COLO668 (cell line): ENCODE data around the gene NMT2.

Experiments used
- DNase-seq: peaks from one replicate; lab custom pipeline; 2025; ENCODE audit not compliant: unreplicated experiment; lab: John Stamatoyannopoulos, UW

Gene NMT2

DNA sequence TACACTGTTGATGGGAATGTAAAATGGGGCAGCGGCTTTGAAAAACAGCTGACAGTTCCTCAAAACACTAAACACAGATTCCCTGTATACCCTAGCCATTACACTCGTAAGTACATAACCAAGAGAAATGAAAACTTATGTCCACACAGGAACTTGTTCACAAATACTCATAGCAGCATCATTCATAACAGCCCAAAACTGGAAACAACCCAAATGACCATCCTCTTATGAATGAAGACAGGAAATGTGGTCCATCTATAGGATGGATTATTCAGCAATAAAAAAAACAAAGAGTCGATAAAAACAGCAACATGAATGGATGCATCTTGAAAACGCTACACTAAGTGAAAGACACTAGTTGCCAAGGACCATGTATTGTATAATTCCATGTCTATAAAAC, 23.7 kb downstream of the NMT2 start:
- no peak for DNase-seq

DNA sequence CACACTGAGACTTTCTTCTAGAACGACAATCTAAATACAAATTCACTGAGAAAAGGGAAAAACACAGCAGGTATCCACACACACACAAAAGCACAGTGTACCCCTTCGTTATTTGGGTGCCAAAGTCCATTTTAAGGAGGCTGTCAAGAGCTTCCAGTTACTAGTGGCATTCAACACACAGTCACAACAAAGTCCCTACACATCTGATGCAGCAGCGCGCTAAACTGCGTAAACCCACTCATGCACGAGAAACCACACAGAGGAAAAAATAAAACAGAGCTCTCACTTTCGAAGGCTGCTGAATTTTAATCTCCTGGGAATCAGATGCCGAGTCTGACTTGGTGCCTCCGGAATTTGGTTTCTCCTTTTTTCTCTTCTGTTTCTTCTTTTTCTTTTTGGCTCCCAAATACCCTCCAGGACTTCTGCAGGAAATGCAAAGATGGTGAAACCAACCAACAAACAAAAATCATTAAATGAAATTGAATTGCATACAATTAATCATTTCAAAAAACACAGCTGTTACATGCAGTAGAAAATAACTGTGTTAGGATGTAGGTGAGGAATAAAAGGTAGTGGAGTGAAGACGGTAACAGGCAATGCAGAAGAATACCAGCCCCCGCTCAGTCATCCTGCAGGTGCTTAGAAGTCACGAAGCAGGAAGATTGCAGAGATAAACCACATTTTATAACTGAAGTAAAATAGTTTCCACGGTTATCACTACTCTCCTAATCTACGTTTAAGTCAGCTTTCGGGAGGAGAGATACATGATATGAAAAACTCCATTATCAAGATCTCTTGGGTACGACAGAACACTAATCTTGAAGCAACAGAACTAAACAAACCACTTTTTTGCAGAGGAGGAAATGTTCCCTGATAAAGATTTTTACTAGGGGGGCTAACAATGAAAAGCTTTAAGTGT, 27.1 kb downstream of the NMT2 start:
- peak; percentile 2 for DNase-seq

DNA sequence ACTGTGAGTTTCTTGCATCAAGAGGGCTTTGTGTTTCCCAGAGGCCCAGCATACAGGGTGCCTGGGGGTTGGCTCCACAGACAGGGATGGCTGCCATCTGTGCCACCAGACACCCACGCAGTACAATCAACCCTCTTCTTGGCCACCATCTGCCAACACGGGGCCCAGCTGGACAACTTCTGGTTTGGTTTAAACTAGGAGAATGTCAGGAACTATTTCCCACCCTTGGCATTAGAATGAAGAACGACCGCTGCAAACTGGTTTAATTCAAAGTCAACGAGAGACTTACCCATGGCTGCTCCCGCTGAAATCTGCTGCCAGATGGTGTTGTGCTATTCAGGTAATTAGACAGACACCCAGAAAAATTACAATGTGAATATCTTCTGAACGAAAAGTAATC, 27.8 kb downstream of the NMT2 start:
- no peak for DNase-seq

DNA sequence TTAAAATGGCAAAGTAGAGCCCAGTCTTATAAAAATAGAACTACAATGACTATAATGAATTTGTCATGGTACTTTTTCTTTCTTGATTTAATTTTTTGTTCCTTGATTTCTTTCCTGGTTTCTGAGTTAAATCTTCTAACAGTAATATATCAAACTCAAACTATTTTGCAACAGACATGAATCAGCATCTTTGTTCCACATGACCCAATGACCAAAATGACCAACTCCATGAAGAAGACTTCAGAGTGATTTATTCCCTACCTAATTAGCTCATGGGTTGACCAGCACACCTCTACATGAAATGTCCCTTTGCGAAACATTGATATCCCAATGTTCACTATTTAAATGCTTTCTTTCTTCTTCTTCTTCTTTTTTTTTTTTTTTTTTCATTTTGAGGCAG, 30.9 kb downstream of the NMT2 start:
- DNase-seq: no peak

DNA sequence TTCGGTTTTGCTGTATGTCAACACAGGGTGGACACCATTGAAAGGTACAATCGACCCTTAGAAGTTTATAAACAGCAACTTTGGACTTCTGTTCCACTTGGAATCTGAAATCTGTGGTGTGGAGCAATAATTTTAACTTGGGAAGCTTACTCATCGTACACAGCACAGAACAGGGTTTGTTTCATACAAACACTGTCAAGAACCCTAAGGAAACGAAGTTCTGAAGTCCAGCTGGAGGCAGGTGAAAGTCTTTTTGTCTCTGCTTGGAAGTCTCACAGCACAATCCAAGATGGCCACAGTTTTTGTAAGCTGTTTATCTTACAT, 31.5 kb downstream of the NMT2 start:
- DNase-seq: no peak

DNA sequence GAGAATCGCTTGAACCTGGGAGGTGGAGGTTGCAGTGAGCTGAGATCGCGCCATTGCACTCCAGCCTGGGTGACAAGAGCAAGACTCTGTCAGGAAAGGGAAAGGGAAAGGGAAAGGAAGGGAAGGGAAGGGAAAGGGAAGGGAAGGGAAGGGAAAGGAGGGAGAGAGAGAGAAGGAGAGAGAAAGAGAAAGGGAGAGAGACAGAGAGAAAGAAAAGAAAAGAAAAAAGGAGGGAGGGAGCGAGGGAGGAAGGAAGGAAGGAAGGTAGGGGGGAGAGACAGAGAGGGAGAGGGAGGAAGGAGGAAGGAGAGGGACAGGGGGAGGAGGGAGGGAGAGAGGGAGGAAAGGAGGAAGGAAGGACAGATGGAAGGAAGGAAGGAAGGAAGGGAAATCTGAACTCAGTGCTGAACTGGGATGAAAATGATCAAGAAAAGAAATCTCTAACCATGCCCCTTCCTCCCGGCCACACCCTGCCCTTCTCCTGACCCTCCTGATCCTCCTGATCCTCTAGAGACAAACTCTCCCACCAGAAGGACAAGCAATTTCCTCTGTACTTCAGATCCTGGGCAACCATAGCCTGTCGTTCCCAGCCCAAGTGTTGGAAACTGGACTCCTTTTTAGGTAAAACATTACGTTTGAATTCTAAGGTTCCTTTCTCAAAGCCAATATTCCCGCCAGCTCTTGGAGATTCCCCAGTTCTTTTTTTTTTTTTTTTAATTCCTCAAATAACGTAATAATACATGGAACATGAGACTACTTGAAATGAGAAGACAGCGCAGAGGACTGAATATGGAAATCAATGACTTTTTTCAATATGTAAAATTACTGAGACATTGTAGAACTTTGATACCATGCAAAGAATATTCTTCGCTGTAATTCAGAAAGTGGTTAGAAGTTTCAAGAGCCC, 32.1 kb downstream of the NMT2 start:
- no peak for DNase-seq

DNA sequence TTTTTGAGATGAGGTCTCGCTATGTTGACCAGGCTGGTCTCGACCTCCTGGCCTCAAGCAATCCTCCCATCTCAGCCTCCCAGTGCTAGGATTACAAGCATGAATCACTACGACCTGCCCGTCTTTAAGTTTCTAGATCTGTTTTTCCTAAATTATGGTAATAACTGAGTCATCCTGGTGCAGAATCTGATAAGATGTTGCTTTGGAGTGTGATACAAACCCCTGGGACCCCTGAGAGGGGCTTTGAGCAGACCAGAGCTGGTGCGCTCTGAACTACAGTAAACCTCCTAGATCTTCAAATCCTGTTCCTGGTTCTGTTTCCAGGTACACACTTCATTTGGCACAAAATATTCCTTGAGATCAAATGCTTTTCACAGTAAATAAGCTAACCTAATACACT, 37.2 kb downstream of the NMT2 start:
- no peak for DNase-seq

DNA sequence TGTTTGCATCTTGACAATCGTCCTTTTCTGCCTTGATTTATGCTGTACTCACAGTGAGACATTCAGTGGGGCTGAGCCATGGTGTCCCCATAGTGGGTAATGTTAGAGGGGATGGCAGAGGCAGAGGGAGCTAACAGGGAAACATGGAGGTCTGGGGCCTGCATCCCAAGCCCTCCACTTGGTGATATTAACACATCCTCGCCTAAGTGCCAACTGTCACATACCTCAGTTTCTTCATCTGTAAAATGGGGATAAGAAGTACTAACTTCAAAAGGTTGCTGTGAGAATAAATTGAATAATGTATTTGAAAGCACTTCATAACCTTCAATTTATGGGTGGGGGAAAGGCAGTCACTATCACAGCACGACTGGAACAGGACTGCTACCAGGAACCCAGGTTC, 43.6 kb downstream of the NMT2 start:
- DNase-seq: no peak

DNA sequence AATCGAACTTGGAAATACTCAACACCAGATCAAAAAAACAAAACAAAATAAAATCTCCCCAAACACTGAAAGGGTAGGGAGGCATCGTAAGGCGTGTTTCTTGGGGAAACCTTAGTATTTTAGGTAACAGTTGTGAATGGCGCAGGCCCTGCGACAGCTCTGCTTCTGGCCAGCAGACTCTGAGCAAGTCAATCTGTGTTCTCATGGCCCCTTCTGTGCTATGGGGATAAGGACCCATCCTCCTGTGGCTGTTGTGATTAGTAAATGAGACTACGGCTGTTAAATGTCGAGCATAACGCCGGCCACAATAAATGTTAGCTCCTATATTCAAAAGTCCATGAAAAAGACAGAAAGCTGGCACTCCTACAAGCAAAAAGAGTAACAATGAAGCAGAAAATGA, 44.3 kb downstream of the NMT2 start:
- DNase-seq: no peak

DNA sequence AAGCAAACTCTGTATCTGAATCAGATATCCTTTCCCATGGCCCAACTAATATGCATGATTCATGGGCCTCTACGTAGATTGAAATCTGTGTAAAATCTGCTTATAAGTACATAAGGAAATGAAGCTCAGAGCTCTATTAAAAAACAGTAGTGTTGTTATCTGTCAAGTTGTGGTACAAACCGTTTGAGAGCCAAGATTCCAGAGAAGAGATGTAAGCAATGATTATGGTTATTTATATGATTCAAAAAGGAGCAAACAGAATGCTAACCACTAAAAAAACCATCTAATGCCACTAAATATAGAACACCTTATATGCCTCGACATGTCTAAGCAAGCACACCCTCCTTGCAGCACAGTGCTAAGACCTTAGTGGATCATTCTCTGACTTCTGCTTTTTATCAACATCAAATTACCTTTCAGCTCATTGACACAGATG, 44.7 kb downstream of the NMT2 start:
- DNase-seq: no peak

DNA sequence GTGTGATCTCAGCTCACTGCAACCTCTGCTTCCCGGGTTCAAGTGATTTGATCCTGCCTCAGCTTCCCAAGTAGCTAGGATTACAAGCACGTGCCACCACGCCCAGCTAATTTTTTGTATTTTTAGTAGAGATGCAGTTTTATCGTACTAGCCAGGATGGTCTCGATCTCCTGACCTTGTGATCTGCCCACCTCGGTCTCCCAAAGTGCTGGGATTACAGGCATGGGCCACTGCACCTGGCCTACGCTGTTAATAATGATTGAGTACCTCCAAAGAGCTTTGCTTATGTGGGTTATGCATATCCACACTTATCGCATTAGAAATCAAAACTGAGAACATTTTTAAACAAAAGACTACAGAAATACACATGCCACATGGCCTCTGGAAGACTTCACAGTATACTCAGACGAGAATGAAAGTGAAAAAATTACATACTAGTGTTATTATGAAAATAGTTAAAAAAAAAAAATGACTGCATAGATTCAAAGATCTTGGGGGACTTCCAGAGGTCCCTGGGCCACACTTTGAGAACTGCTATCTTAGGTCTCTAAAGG, 45.9 kb downstream of the NMT2 start:
- no peak for DNase-seq

DNA sequence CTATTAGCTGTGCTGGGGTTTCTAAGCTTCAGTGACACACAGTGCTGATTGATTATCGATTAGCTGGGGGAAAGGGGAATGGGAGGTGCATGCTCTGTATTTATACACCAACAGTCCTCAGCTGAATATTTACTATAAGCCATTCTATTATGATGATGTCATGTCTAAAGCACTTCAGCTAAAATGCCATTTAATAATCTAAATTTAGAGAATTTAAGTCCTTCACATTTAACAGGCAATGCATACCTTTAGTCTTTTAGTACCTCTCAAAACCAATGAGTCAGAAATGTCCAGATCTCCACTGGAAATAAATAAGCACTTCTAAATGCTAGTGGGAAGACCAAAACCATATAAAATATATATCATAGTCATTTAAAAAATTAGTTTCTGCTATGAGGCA, 46.8 kb downstream of the NMT2 start:
- DNase-seq: no peak

DNA sequence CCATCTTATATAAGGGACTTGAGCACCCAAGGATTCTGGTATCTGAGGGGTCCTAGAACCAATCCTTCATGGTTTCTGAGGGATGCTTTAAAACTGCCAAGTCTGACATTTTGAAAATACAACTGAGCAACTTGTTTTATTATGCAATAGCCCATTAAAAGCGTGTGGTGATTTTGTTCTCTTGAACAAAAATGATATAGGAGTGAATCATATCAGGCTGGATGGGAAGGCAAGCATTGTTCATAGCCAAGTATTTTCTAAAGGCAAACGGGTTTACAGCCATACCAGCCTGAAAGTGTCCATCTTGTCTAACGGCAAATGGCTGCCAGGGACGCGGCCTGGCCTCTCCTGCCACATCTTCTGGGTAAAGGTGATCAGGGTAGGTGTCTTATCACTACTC, 48.0 kb downstream of the NMT2 start:
- DNase-seq: no peak

DNA sequence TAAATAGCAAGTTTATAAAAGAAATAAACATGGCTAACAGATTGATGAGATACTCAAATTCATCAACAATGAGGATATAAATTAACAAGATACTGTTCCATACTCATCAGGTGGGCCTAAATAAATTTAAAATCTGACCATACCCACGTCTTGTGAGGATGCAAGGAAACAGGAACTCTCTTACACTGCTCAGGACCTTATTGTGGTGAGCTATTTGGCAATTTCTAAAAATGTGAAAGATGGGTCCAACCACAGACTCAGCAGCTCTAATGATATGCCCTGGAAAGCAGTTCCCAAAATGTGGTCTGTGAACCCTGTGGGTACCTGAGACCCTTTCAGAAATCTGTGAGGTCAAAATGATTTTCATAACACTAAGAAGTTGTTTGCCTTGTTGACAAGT, 49.9 kb downstream of the NMT2 start:
- no peak for DNase-seq

DNA sequence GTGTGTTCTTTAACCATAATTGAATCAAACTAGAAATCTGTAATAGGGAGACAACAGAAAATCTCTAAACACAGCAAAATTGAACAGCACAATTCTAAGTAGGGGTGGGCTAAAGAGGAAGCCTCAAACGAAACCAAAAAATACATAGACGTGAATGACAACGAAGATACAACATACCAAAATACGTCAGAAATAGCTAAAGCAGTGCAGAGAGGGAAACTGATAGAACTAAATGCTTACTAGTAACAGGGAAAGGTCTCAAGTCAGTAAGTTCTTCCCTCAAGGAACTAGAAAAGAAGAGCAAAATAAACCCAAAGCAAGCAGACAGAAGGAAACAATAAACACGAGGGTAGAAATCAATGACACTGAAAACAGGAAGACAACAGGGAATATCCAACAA, 52.3 kb downstream of the NMT2 start:
- no peak for DNase-seq

DNA sequence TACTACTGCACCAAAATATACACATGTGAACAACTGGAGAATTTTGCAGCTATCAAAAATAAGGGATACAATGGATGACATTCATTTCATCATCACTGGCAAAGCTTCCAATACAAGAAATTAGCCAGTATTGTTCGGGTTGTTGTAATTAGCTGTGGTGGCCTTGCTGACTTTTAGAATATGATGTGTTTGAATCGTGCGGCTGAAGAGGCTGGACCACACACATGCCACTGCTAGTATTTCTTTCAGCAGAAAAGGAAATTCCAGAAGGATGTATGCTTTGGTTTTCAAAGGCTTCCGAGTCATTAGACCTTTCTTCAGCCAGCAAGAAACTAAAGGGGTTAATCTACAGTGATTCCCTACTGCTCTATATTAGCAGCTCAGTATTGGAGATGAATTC, 54.7 kb downstream of the NMT2 start:
- DNase-seq: no peak

DNA sequence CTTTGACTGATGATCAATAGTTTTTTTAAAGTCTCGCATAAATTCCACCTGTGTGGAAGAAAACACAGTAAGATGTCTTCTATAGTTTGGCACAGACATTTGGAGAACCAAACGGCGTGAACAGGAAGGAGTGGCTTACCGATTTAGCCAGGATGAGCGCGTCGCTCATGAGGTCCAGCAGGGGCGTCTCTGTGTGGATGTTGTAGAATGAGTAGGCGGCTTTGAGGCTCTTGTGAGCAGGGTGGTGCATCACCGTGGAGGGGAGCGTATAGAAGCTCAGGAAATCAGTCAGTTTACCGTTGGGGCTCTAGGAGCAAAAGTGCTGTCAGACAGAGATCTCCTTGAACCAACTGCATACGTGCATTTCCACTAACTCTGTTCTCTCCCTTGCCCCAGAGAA, 55.8 kb downstream of the NMT2 start:
- no peak for DNase-seq

DNA sequence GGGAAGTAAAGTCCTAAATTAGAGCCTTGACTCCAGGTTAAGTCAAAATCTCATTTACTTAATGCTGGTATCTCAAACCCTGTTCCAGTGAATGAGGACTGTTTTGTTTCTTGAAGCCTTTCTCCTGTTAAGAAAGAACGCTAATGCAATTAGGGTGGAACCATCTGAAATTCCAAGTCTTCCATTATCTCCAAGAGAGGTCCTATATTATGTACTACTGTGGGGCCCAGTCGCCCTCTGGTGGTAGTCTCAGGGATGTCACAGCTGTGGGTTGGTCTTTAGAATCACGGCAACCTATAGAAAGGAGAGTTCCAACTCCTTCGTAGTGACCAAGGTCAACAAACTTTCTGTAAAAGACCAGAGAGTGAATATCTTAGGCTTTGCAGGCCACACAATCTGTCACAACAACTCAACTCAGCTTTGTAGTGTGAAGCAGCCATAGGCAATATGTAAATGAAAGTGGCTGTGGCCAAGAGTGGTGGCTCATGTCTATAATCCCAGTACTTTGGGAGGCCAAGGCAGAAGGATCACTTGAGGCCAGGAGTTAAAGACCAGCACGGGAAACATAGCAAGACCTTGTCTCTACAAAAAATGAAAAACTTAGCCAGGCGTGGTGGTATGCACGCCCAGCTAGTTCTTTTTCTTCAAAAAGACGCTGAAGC, 62.0 kb downstream of the NMT2 start:
- peak; percentile 46 for DNase-seq

DNA sequence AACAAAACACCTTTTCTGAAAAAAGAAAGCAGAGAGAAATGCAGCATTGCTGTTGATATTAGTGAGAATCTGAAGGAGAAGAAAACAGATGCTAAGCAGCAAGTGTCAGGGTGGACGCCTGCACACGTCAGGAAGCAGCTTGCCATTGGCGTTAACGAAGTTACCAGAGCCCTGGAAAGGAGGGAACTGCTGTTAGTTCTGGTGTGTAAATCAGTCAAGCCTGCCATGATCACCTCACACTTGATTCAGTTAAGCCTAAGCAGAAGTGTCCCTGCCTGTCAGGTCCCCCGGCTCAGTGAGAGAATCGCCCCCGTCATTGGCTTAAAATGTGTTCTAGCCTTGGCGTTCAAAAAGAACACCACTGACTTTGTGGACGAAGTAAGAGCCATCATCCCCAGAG, 65.0 kb downstream of the NMT2 start:
- DNase-seq: no peak

DNA sequence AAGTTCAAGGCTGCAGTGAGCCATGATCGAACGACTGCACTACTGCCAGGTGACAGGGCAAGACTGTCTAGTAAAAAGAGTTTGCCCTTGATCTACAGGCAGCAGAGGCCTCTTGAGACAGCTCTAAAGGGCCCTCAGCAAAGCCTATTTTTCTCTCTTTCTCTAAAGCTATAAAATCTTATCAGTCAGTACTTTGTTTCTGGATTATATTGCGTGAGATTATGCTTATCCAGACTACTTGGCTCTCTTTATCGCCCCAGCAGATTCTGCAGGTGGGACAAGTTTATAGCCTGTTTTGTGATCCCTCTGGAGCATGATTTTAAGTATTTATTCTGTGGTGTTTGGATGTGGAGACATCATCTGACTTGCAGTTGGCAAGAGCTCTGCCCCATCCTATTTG, 68.6 kb downstream of the NMT2 start:
- DNase-seq: no peak

DNA sequence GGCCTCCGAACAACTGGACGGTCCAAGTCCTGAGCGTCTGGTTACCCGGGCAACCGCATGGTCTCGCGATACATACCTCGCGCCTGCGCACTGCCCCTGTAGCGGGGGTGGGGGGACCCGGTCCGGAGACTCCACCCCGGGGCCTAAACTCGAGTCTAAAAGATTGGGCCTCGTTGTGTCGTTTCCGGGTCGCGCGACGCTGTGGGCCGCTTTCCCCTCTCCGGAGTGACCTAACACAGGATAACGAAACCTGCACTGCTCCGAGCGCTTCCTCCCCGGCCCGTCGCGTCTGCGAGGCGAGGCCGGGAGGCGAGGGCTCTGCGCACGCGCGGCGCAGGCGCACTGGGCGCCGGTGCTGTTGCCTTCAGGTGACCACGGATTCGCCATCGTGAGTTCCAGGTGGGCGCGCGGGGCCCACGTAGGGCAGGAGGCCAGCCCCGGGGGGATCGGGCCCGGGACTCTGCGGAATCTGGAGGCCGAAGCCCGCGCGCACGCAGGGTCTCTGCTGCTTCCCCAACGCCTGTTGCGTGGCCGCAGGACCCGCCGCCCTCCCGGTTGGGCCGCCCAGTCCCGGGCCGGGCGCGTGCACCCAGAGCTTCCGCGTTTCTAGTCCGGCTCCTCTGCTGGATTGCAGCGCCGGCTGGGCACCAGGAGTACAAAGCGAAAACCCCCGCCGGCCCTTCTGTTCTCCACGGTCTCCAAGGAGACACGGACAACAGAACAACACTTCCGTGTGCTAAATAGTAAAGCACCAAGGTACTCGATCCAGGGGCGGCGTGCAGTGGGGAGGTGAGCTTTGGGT, 71.3 kb downstream of the NMT2 start, which contains the start of gene RPP38:
TSS of gene RPP38 (plus strand) at position 345 of the 802 bp plus-strand sequence. CDS start 5,960 bp downstream, outside the sequence.
- peak; percentile 90 for DNase-seq
